Heart left ventricle (tissue), 13 donors: ENCODE results near the gene CYB5R2.

Experiments used
- POLR2A ChIP-seq, 2 donors: fragments of 450-650 bp; IDR thresholded peaks; one replicate each; pipeline ENCODE4 v1.6.1; 2017; ENCODE audit warnings: antibody characterized with exemption in 2 of 2, mild to moderate bottlenecking in 2 of 2, moderate library complexity in 2 of 2
- TF ChIP-seq, protein P1 (sequence below), 12 donors: fragments of 200-600 bp; sonication (generic) in 4 of 12; IDR thresholded peaks; one replicate each; pipeline versions ENCODE4 v1.5.0 to v1.8.0; 2018 to 2022; ENCODE audit warnings: antibody characterized with exemption in 12 of 12, mild to moderate bottlenecking in 5 of 12
- donor health status: ischemic (EF 13 %, LVEDD 7.1; RV severe dilation, severe dysfunction).
- donor health status: DM: no; HTN: yes; CAD: no.
- donor health status: DM: no; HTN: no; CAD: no.
- donor health status: ischemic (EF 25% LVEDD 6.9; RV normal size, moderate dysfunction).
- donor health status: ischemic (EF 25% LVEDD 5.7; RV mildly dilated, moderate dysfunction).
- donor health status: ischemic (EF 35%, LVEDD 5.7; RV mildly dilated, moderate dysfunction).
- donor health status: nonischemic (EF 11% LVEDD 7.7; RV severe dilation, severe dysfunction).
- donor health status: DM: yes; HTN: yes; CAD: no.
- donor health status: PGD.
- donor health status: ischemic (EF 29% LVEDD 5.4; RV normal size, mild dysfunction).
- donor health status: nonischemic (EF 23%, LVEDD 6.1; RV moderate dilation, normal function).

DNA sequence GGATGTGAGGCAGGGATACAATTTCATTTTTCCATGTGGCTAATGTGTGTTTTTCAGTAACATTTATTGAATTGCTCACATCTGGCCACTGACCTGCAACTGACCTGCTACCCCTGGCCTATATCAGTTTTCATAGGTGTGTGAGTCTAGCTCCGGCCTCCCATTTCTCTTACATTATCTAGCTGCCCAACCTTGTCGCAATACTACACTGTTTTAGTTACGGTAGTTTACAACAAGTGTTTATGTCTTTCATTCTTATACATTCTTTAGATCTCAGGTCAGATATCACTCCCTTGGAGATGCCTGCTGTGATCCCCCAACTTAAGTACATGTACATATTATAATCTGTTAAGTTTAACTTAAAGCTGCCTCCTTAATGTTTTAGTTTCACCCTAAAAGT lies 2.3 kb upstream of the CYB5R2 start:
- TF ChIP-seq POLR2A (IDR thresholded peaks at IDR 0.05), result no peak
- TF ChIP-seq, protein P1, sequence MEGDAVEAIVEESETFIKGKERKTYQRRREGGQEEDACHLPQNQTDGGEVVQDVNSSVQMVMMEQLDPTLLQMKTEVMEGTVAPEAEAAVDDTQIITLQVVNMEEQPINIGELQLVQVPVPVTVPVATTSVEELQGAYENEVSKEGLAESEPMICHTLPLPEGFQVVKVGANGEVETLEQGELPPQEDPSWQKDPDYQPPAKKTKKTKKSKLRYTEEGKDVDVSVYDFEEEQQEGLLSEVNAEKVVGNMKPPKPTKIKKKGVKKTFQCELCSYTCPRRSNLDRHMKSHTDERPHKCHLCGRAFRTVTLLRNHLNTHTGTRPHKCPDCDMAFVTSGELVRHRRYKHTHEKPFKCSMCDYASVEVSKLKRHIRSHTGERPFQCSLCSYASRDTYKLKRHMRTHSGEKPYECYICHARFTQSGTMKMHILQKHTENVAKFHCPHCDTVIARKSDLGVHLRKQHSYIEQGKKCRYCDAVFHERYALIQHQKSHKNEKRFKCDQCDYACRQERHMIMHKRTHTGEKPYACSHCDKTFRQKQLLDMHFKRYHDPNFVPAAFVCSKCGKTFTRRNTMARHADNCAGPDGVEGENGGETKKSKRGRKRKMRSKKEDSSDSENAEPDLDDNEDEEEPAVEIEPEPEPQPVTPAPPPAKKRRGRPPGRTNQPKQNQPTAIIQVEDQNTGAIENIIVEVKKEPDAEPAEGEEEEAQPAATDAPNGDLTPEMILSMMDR (IDR thresholded peaks at IDR 0.05), result no peak
